Measurements from ENCODE around the gene LOXL1. TPM values are rescaled to one million over a fixed set of nuclear protein-coding genes. Genes with fewer than 3 reads are reported as not detected.
A peak's percentile ranks its signal among the peaks of the same experiment; 100 is the strongest.

LOXL1 gene
- total RNA-seq, 1 donor from 2014 or later = 11.1 TPM

DNA sequence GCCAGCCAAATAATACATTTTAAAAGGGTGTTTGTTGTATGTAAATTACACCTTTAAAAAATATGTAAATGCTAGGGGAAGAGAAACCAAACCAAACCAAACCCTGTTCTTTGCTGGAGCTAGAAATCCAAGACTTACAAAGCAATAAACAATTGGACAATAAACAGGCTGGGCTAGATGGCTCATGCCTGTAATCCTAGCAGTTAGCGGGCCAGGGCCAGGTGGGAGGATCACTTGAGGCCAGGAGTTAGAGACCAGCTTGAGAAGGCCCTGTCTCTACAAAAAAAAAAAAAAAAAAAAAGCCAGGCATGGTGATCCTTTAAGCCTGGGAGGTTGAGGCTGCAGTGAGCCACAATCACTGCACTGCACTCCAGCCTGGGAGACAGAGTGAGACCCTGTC lies 53.4 kb downstream of the LOXL1 start:
- H3K27ac ChIP-seq = no peak overlapping the region
- intact Hi-C loops (cut with DNase I) = no loop called here
- no peaks in the 10 kb centered on the region for H3K36me3 ChIP-seq
- no peaks in the 10 kb centered on the region for H3K9me3 ChIP-seq
- peaks cover 4% of the 10 kb centered on the region for H3K27me3 ChIP-seq
- H3K4me3 ChIP-seq = no peak overlapping the region
- H3K4me1 ChIP-seq = peaks cover 38% of the 10 kb centered on the region
- TF ChIP-seq, protein P1, sequence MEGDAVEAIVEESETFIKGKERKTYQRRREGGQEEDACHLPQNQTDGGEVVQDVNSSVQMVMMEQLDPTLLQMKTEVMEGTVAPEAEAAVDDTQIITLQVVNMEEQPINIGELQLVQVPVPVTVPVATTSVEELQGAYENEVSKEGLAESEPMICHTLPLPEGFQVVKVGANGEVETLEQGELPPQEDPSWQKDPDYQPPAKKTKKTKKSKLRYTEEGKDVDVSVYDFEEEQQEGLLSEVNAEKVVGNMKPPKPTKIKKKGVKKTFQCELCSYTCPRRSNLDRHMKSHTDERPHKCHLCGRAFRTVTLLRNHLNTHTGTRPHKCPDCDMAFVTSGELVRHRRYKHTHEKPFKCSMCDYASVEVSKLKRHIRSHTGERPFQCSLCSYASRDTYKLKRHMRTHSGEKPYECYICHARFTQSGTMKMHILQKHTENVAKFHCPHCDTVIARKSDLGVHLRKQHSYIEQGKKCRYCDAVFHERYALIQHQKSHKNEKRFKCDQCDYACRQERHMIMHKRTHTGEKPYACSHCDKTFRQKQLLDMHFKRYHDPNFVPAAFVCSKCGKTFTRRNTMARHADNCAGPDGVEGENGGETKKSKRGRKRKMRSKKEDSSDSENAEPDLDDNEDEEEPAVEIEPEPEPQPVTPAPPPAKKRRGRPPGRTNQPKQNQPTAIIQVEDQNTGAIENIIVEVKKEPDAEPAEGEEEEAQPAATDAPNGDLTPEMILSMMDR (IDR thresholded peaks at IDR 0.05) = no peak
- DNase-seq (no peak), ATAC-seq (no peak)

DNA sequence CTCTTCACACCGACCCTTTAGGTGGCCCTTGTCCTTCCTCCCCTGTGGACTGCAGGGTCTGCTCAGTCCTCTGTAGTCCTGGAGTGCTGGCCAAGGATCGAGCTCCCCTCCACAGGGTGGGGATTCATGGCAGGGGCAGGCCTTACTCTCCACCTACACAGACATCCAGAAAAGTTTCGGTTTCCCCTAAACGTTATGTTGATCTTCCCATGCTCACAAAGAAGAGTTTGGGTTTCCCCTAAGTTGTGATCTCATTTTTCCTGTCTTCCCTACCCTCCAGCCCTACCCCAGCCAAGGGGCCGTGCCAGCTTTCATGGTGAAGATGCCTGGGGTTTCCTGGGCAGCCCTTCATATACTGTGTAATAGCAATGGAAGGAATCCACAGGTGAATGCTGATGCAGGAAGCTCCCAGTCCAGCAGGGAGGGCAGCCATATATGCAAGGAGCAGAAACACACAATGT lies 55.5 kb downstream of the LOXL1 start:
- TF ChIP-seq, protein P1 (IDR thresholded peaks at IDR 0.05) = no peak
- ATAC-seq (no peak), DNase-seq (no peak)
- Histone ChIP-seq H3K27ac (peak overlapping the region; percentile 90), H3K4me3 (no peak overlapping the region), H3K36me3 (no peaks in the 10 kb centered on the region), H3K9me3 (no peaks in the 10 kb centered on the region), H3K4me1 (peaks cover 48% of the 10 kb centered on the region), H3K27me3 (no peaks in the 10 kb centered on the region)
- intact Hi-C loops (cut with DNase I) = no loop called here

DNA sequence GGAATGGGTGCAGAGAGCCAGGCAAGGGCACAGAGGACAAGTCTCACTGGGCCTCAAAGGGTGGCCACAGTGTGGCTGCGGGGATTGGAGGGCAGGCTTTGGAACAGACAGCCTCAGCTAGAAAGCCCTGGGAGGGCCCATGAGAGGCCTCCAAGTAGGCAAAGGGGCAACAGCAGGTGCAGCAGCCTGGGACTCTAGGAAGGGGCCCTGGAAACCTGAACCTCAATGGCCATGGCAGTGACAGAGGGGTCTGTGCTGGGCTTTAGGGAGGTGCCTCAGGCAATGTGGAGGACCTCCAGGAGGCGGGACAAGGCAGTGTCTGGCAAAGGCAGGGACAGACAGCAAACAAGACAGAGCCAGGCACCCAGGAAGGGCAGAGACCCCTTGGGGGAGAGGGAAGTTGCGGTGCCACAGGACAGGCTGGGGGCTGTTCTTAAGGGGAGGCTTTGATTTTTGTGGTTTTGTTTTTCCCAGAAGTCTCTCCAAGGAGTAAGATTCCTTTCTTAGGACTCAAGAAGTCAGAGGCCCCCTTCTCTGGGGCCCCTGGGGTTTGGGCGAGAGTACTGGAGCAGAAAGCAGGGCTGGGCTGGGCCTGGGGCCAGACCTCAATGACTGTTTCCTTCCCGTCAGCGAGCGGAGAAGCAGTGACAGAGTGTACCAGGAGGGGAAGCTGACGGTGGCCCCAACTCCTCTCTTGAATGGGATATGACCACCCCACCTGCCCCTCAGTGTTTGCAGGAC lies 56.1 kb downstream of the LOXL1 start:
- DNase-seq (peak; percentile 91), ATAC-seq (peak; percentile 89)
- H3K36me3 ChIP-seq = no peaks in the 10 kb centered on the region
- TF ChIP-seq, protein P1 (IDR thresholded peaks at IDR 0.05) = no peak
- no peaks in the 10 kb centered on the region for H3K9me3 ChIP-seq
- H3K27me3 ChIP-seq = no peaks in the 10 kb centered on the region
- H3K4me3 ChIP-seq = no peak overlapping the region
- intact Hi-C loops (cut with DNase I) = no loop called here
- peaks cover 54% of the 10 kb centered on the region for H3K4me1 ChIP-seq
- H3K27ac ChIP-seq = peak overlapping the region; percentile 90

DNA sequence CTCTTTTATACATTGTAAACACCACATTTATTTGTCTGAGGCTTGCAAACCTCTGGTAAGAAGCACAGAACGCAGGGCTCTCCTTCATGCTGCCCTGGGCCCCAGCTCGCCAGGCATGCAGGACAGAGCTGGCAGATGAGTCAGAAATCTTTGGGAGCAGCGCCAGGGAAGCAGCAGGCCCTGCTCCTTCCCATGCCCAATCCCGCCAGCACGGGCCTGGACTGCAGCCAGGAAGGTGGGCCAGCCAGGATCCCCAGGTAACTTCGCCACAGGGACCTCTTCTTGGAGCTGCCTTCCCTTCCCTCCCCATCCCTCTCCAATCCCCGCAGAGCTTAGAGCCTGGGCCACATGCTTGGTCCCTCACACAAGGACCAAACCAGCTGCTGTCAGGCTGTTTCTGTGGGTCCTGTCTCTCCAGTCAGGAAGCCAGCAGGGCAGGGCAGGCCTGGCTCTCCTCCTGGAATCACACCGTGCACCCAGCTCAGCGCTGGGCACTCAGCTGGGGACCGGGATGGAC lies 57.0 kb downstream of the LOXL1 start:
- intact Hi-C loops (cut with DNase I) = no loop called here
- TF ChIP-seq, protein P1 (IDR thresholded peaks at IDR 0.05) = no peak
- ATAC-seq (peak; percentile 16), DNase-seq (peak; percentile 77)
- Histone ChIP-seq H3K36me3 (no peaks in the 10 kb centered on the region), H3K4me1 (peaks cover 56% of the 10 kb centered on the region), H3K4me3 (no peak overlapping the region), H3K9me3 (no peaks in the 10 kb centered on the region), H3K27ac (peak overlapping the region; percentile 90), H3K27me3 (no peaks in the 10 kb centered on the region)

DNA sequence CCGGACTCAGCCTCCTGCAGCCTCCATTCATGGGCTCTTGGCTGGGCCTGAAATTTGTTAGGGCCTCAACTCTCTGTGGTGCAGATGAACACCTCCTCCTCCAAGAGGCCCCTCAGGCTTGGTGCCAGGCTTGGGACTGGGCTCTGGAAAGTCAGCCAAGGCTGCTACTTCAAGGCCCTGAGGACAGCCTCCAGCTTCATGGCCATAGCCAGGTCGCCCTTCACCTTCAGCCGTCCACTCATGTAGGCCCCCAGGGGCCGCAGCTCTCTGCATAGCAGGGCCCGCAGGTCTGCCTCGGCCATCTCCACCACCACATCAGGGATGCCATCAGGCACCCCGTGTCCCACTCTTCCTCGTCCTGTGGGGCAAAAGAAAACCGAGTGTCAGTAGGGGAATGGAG lies 57.5 kb downstream of the LOXL1 start:
- Histone ChIP-seq H3K27me3 (no peaks in the 10 kb centered on the region), H3K9me3 (no peaks in the 10 kb centered on the region), H3K4me3 (no peak overlapping the region), H3K36me3 (no peaks in the 10 kb centered on the region), H3K27ac (peak overlapping the region; percentile 90), H3K4me1 (peaks cover 56% of the 10 kb centered on the region)
- no peak for ATAC-seq
- peak; percentile 54 for DNase-seq
- intact Hi-C loops (cut with DNase I) = no loop called here
- TF ChIP-seq, protein P1 (IDR thresholded peaks at IDR 0.05) = no peak

Measured in upper lobe of right lung (tissue), 1 donor.